Body of pancreas (tissue), 4 donors: ENCODE results near the gene TAS2R30. TPM values are rescaled to one million over a fixed set of nuclear protein-coding genes. Genes with fewer than 3 reads are reported as not detected.
A peak's percentile ranks its signal among the peaks of the same experiment; 100 is the strongest.

Experiments used
- ATAC-seq: fragments of 150-250 bp; one replicate; pipeline ENCODE4 v1.9.1; 2016
- DNase-seq, 4 donors: peaks; one replicate each; pipeline ENCODE4 v3.0.0-alpha.2; 2019
- H3K27ac ChIP-seq, 4 donors: fragments of 200-600 bp; sonication (generic); 1 replicate in 3 of 4; 2 replicates in 1 of 4; pipeline versions ENCODE4 v1.5.1 to v1.6.1; 2016 to 2019; ENCODE audit warnings: mild to moderate bottlenecking in 1 of 4, mixed read lengths in 1 of 4, moderate library complexity in 1 of 4
- H3K27me3 ChIP-seq, 2 donors: fragments of 200-600 bp; sonication (generic); one replicate each; pipeline ENCODE4 v1.6.0; 2016; ENCODE audit warnings: mild to moderate bottlenecking in 1 of 2
- H3K36me3 ChIP-seq, 2 donors: fragments of 200-600 bp; sonication (generic); replicated peaks in 1 of 2; 2 replicates each; pipeline ENCODE4 v1.5.1; 2016; ENCODE audit warnings: low read depth in 2 of 2; ENCODE audit not compliant: insufficient read depth in 1 of 2
- H3K4me1 ChIP-seq: fragments of 200-600 bp; sonication (generic); one replicate; pipeline ENCODE4 v1.6.0; 2016
- H3K4me3 ChIP-seq, 2 donors: fragments of 200-600 bp; sonication (generic); 1 replicate in 1 of 2; 2 replicates in 1 of 2; pipeline ENCODE4 v1.5.1; 2016 to 2019
- H3K9me3 ChIP-seq, 3 donors: fragments of 200-600 bp; sonication (generic); 1 replicate in 2 of 3; 2 replicates in 1 of 3; pipeline ENCODE4 v1.5.1; 2016
- POLR2A ChIP-seq, 3 donors: fragments of 450-650 bp; IDR thresholded peaks; one replicate each; pipeline ENCODE4 v1.6.1; 2016; ENCODE audit warnings: antibody characterized with exemption in 3 of 3, mild to moderate bottlenecking in 2 of 3
- WGBS, 2 donors: methylation state at CpG; one replicate each; pipeline ENCODE4 v1.1.5; 2017; 5-methylcytosine and 5-hydroxymethylcytosine counted together
- intact Hi-C: fragments of 100-400 bp; cut with DNase I; formaldehyde crosslinking; loops from one replicate; pipeline ENCODE4 v1.15.1; 2023
- total RNA-seq, 2 donors: library from RNA; depleted of rRNA; stranded (reverse); fragments of >200 nt; gene quantifications; one replicate each; pipeline ENCODE4 v1.1.0, GENCODE V29; 2016
- TF ChIP-seq, protein P1 (sequence below), 7 experiments: fragments of 450-650 bp in 4 of 7; fragments of 200-600 bp in 3 of 7; sonication (generic) in 3 of 7; IDR thresholded peaks; one replicate each; pipeline ENCODE4 v1.5.1; 2016 to 2019; ENCODE audit warnings: antibody characterized with exemption in 7 of 7

TAS2R30 gene
- total RNA-seq, 2 donors from 2014 or later = 9.2 to 12.2 TPM

- Histone ChIP-seq H3K4me3 (peak within 1 kb of the TSS; percentile 84 to 87), H3K27me3 (no peaks in the 10 kb centered on the region), H3K4me1 (peaks cover 30% of the 10 kb centered on the region), H3K36me3 (no peaks in the 10 kb centered on the region), H3K9me3 (no peaks in the 10 kb centered on the region), H3K27ac (peak within 1 kb of the TSS; percentile 56 to 97 (median 88))
- intact Hi-C loops = no loop called here
- peak; percentile 40 to 80 (median 73) for TF ChIP-seq POLR2A (IDR thresholded peaks at IDR 0.05)
- TF ChIP-seq, protein P1, sequence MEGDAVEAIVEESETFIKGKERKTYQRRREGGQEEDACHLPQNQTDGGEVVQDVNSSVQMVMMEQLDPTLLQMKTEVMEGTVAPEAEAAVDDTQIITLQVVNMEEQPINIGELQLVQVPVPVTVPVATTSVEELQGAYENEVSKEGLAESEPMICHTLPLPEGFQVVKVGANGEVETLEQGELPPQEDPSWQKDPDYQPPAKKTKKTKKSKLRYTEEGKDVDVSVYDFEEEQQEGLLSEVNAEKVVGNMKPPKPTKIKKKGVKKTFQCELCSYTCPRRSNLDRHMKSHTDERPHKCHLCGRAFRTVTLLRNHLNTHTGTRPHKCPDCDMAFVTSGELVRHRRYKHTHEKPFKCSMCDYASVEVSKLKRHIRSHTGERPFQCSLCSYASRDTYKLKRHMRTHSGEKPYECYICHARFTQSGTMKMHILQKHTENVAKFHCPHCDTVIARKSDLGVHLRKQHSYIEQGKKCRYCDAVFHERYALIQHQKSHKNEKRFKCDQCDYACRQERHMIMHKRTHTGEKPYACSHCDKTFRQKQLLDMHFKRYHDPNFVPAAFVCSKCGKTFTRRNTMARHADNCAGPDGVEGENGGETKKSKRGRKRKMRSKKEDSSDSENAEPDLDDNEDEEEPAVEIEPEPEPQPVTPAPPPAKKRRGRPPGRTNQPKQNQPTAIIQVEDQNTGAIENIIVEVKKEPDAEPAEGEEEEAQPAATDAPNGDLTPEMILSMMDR (IDR thresholded peaks at IDR 0.05) = peak in 1 of 7 experiments; percentile 7
- WGBS, 2 donors = 0 to 1% methylated on average over 14 to 70 of the region's 70 CpGs
- peak; percentile 99 for ATAC-seq
- DNase-seq = peak; percentile 91 to 95 (median 94)
Observed at GRCh38 chr12:11171145-11171968, 36.9 kb upstream of the TAS2R30 start, which contains the start of gene SMIM10L1. Gene SMIM10L1, plus strand, starts transcription at chr12:11171194. Its CDS starts 163 bp downstream, at chr12:11171357.

GRCh38 chr12:11170810-11171144 lies 36.3 kb upstream of the TAS2R30 start:
- 1% methylated on average over 4 of the region's 4 CpGs for WGBS, 2 donors
- ATAC-seq (no peak), DNase-seq (no peak)
- no peaks in the 10 kb centered on the region for H3K9me3 ChIP-seq
- TF ChIP-seq, protein P1 (IDR thresholded peaks at IDR 0.05) = no peak
- no peak for TF ChIP-seq POLR2A (IDR thresholded peaks at IDR 0.05)
- H3K4me1 ChIP-seq = peaks cover 30% of the 10 kb centered on the region
- peak overlapping the region; percentile 56 to 97 (median 88) for H3K27ac ChIP-seq
- H3K36me3 ChIP-seq = no peaks in the 10 kb centered on the region
- peak overlapping the region; percentile 84 to 87 for H3K4me3 ChIP-seq
- intact Hi-C loops = no loop called here
- H3K27me3 ChIP-seq = no peaks in the 10 kb centered on the region

DNA sequence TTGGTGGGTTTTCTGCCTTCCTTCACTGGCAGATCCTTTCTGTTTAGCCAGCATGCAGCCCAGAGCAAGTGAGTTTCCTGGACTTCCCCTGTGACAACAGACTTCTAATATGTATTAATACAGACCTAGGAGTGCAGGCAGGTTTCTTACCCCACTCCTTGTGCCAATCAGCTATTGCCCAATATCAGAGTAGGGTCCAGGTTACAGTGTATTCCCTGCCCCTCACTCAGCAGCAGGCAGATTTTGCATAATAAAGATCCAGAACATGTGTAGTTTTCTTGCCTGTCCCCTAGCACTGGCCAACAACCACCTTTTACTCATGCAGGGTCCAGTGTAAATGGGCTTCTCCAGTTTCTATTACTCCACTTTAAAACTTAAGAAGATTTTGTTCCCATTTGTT lies 31.9 kb upstream of the TAS2R30 start:
- Histone ChIP-seq H3K27me3 (no peaks in the 10 kb centered on the region), H3K36me3 (no peaks in the 10 kb centered on the region), H3K4me3 (no peak overlapping the region), H3K4me1 (peaks cover 21% of the 10 kb centered on the region), H3K27ac (no peak overlapping the region), H3K9me3 (no peaks in the 10 kb centered on the region)
- no peak for DNase-seq
- ATAC-seq = no peak
- TF ChIP-seq, protein P1 (IDR thresholded peaks at IDR 0.05) = no peak
- no peak for TF ChIP-seq POLR2A (IDR thresholded peaks at IDR 0.05)
- intact Hi-C loops = no loop called here

DNA sequence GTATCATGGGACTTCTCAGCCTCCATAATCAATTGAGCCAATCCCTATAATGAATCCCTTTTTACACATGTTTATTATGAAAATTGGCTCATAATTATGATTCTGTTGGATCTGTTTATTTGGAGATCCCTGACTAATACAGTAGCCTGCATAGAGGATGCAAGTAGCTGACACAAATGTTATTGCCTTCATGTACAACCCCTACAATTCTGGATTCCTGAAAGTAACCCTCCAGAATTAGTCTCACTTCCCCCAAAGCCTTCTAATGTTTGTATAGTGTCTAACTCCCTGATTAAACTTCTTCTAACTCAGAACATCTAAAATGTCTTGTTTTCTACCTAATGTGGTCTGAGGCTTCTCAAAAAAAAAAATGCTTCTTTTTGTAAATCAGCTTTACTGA lies 29.9 kb upstream of the TAS2R30 start:
- no peaks in the 10 kb centered on the region for H3K9me3 ChIP-seq
- peaks cover 9% of the 10 kb centered on the region for H3K4me1 ChIP-seq
- H3K27ac ChIP-seq = no peak overlapping the region
- intact Hi-C loops = no loop called here
- no peaks in the 10 kb centered on the region for H3K36me3 ChIP-seq
- ATAC-seq (no peak), DNase-seq (no peak)
- H3K4me3 ChIP-seq = no peak overlapping the region
- no peak for TF ChIP-seq POLR2A (IDR thresholded peaks at IDR 0.05)
- TF ChIP-seq, protein P1 (IDR thresholded peaks at IDR 0.05) = no peak
- H3K27me3 ChIP-seq = no peaks in the 10 kb centered on the region

DNA sequence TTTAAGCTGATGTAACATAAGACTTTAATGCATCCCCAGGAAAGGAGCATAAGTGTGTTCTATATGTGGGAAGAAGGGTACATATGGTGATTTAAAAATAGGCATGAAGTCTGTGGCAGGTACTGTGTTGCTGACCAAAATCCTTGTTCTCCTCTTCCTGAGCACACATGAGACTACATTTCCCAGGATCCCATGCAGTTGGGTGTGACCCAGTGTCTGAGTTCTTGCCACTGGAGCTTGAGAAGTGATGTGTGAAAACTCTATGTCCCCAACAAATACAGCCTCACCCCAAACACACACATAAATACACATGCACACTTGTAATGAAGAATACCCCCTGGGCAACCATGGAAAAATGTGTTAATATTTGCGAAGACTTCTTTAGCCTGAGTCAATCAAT lies 28.1 kb upstream of the TAS2R30 start:
- TF ChIP-seq, protein P1 (IDR thresholded peaks at IDR 0.05) = no peak
- no peak for TF ChIP-seq POLR2A (IDR thresholded peaks at IDR 0.05)
- DNase-seq = no peak
- intact Hi-C loops = no loop called here
- Histone ChIP-seq H3K4me3 (no peak overlapping the region), H3K4me1 (peaks cover 8% of the 10 kb centered on the region), H3K27me3 (no peaks in the 10 kb centered on the region), H3K36me3 (no peaks in the 10 kb centered on the region), H3K9me3 (no peaks in the 10 kb centered on the region), H3K27ac (no peak overlapping the region)
- 91 to 96% methylated on average over 1 of the region's 1 CpG for WGBS, 2 donors
- no peak for ATAC-seq
